HepG2 (cell line): Measurements from ENCODE around the gene ZNF384. TPM values are rescaled to one million over a fixed set of nuclear protein-coding genes. Genes with fewer than 3 reads are reported as not detected.

Experiments used
- ATAC-seq: fragments of 200-7000 bp; cut with Tn5 transposase; 3 replicates; pipeline ENCODE4 v1.9.1; 2020; ENCODE audit warnings: mild to moderate bottlenecking, moderate library complexity
- BruUV-seq: library from RNA; stranded (reverse); fragments of 400-500 nt; replicated peaks from 2 replicates; lab custom pipeline; 2021; lab: Mats Ljungman, UMichigan
- CTCF ChIA-PET: fragments of 300-600 bp; formaldehyde crosslinking; extraction: SDS; loops from one replicate; lab custom pipeline; 2021; ENCODE audit warnings: low total read pairs, inconsistent platforms, low intra/inter-chr PET ratio; lab: Yijun Ruan, JAX
- POLR2A ChIA-PET: fragments of 350-600 bp; sonication (Branson Sonifier 250); formaldehyde crosslinking; loops from one replicate; lab custom pipeline; 2020; ENCODE audit warnings: antibody characterized with exemption, inconsistent platforms; lab: Yijun Ruan, JAX
- DNase-seq: peaks from one replicate; pipeline ENCODE4 v3.0.0-alpha.2; 2015; ENCODE audit warnings: low spot score
- FAIRE-seq: peaks from 3 replicates; lab custom pipeline; 2011; peaks lifted over from hg19 to GRCh38; lab: Jason Lieb, UNC
- H2AFZ ChIP-seq: one replicate; pipeline ENCODE4 v1.6.1; 2011; ENCODE audit warnings: low read length, inconsistent platforms
- H3K27ac ChIP-seq: fragments of 300-600 bp; 3 replicates; pipeline ENCODE4 v1.8.0; 2011; ENCODE audit warnings: mixed run types, mild to moderate bottlenecking, mixed read lengths, low read length, inconsistent platforms; ENCODE audit not compliant: insufficient read depth; ENCODE audit errors: extremely low read length
- H3K27me3 ChIP-seq, 2 experiments: fragments of 200-600 bp in 1 of 2; 2 replicates in 1 of 2; 3 replicates in 1 of 2; pipeline versions ENCODE4 v1.6.0 to v1.8.0; 2011; ENCODE audit warnings: low read length in 2 of 2, mild to moderate bottlenecking in 2 of 2, moderate library complexity in 2 of 2, inconsistent platforms in 1 of 2; ENCODE audit not compliant: insufficient read depth in 2 of 2, control insufficient read depth in 1 of 2
- H3K36me3 ChIP-seq, 2 experiments: fragments of 200-600 bp in 1 of 2; replicated peaks in 1 of 2; 2 replicates in 1 of 2; 3 replicates in 1 of 2; pipeline versions ENCODE4 v1.5.1 to v1.8.0; 2011; ENCODE audit warnings: low read length in 2 of 2, inconsistent platforms in 1 of 2; ENCODE audit not compliant: insufficient read depth in 2 of 2, control insufficient read depth in 1 of 2
- H3K4me1 ChIP-seq: 2 replicates; pipeline ENCODE4 v1.5.1; 2012; ENCODE audit warnings: low read length, inconsistent platforms; ENCODE audit not compliant: insufficient read depth
- H3K4me2 ChIP-seq: 2 replicates; pipeline ENCODE4 v1.6.0; 2011; ENCODE audit warnings: low read depth, low read length, inconsistent platforms
- H3K4me3 ChIP-seq, 3 experiments: fragments of 200-600 bp in 1 of 3; sonication (generic), shearing (Covaris generic) in 1 of 3; replicated peaks in 1 of 3; 2 replicates each; pipeline ENCODE4 v1.5.1; 2011 to 2016; ENCODE audit warnings: low read length in 3 of 3, inconsistent platforms in 2 of 3, low read depth in 2 of 3, mild to moderate bottlenecking in 2 of 3, control low read depth in 1 of 3, mixed read lengths in 1 of 3; ENCODE audit not compliant: insufficient read depth in 1 of 3
- H3K79me2 ChIP-seq: one replicate; pipeline ENCODE4 v1.6.1; 2011; ENCODE audit warnings: low read length, inconsistent platforms; ENCODE audit not compliant: insufficient read depth
- H3K9ac ChIP-seq: 2 replicates; pipeline ENCODE4 v1.6.0; 2011; ENCODE audit warnings: mild to moderate bottlenecking, low read depth, low read length, inconsistent platforms; ENCODE audit not compliant: insufficient read depth
- H3K9me3 ChIP-seq: 2 replicates; pipeline ENCODE4 v1.5.1; 2012; ENCODE audit warnings: mild to moderate bottlenecking, low read length
- H4K20me1 ChIP-seq: 2 replicates; pipeline ENCODE4 v1.6.0; 2011; ENCODE audit warnings: inconsistent platforms, mild to moderate bottlenecking, low read length, moderate library complexity; ENCODE audit not compliant: insufficient read depth
- AHR ChIP-seq: IDR thresholded peaks from 2 replicates; pipeline ENCODE4 v1.6.1; 2018; ENCODE audit warnings: missing genetic modification reagents, missing compliant biosample characterization
- BORCS8-MEF2B ChIP-seq: sonication (generic); formaldehyde crosslinking; IDR thresholded peaks from 2 replicates; pipeline ENCODE4 v1.8.0; 2022; ENCODE audit warnings: mild to moderate bottlenecking, missing genetic modification reagents
- CTCF ChIP-seq: sonication (generic); formaldehyde crosslinking; IDR thresholded peaks from 2 replicates; pipeline ENCODE4 v1.5.0; 2020; ENCODE audit warnings: mild to moderate bottlenecking, missing genetic modification reagents, moderate library complexity
- FOXM1 ChIP-seq: sonication (generic); formaldehyde crosslinking; IDR thresholded peaks from 2 replicates; pipeline ENCODE4 v1.5.0; 2020; ENCODE audit warnings: missing genetic modification reagents
- JDP2 ChIP-seq: sonication (generic); formaldehyde crosslinking; IDR thresholded peaks from 2 replicates; pipeline ENCODE4 v1.8.1; 2022; ENCODE audit warnings: missing genetic modification reagents, borderline replicate concordance
- NFE2L2 ChIP-seq: fragments of 150-350 bp; IDR thresholded peaks from 2 replicates; pipeline ENCODE4 v1.6.1; 2014; ENCODE audit warnings: low read length
- RBM22 ChIP-seq: fragments of 200-400 bp; formaldehyde crosslinking; optimal IDR thresholded peaks from 2 replicates; pipeline ENCODE3; 2017; ENCODE audit warnings: mild to moderate bottlenecking, low read length, moderate library complexity
- SALL1 ChIP-seq: sonication (generic); formaldehyde crosslinking; IDR thresholded peaks from 2 replicates; pipeline ENCODE4 v1.8.0; 2022; ENCODE audit warnings: mild to moderate bottlenecking, missing genetic modification reagents
- STAG1 ChIP-seq: sonication (generic); formaldehyde crosslinking; IDR thresholded peaks from 2 replicates; pipeline ENCODE4 v1.4.0; 2020; ENCODE audit warnings: missing genetic modification reagents
- TAF15 ChIP-seq: fragments of 200-400 bp; formaldehyde crosslinking; IDR thresholded peaks from one replicate; pipeline ENCODE4 v1.6.1; 2018; ENCODE audit warnings: mild to moderate bottlenecking, low read depth, low read length; ENCODE audit not compliant: poor library complexity, severe bottlenecking
- TBP ChIP-seq: sonication (generic); formaldehyde crosslinking; IDR thresholded peaks from 2 replicates; pipeline ENCODE4 v1.5.0; 2020; ENCODE audit warnings: missing genetic modification reagents
- ZC3H13 ChIP-seq: sonication (generic); formaldehyde crosslinking; IDR thresholded peaks from 2 replicates; pipeline ENCODE4 v1.8.1; 2023; ENCODE audit warnings: mild to moderate bottlenecking, missing genetic modification reagents, moderate library complexity
- ZNF350 ChIP-seq: sonication (generic); formaldehyde crosslinking; IDR thresholded peaks from 2 replicates; pipeline ENCODE4 v1.4.0; 2020; ENCODE audit warnings: mild to moderate bottlenecking, low read depth, missing genetic modification reagents, borderline replicate concordance
- ZNF687 ChIP-seq: sonication (generic); formaldehyde crosslinking; IDR thresholded peaks from 2 replicates; pipeline ENCODE4 v1.5.1; 2020; ENCODE audit warnings: mild to moderate bottlenecking, missing genetic modification reagents, moderate library complexity
- ZSCAN20 ChIP-seq: sonication (generic); formaldehyde crosslinking; IDR thresholded peaks from 2 replicates; pipeline ENCODE4 v1.4.0; 2020; ENCODE audit warnings: missing genetic modification reagents, mild to moderate bottlenecking, borderline replicate concordance
- WGBS: methylation state at CpG from one replicate; pipeline ENCODE4 v1.1.6; 2017; ENCODE audit warnings: low lambda C conversion rate; 5-methylcytosine and 5-hydroxymethylcytosine counted together
- in situ Hi-C: cut with HindIII; loops from 2 replicates; pipeline ENCODE4 v1.10.0; 2017; ENCODE audit warnings: low pct_unique_long_range_greater_than_20kb; ENCODE audit not compliant: extremely low pct_ligation_motif_present
- intact Hi-C: fragments of 100-400 bp; cut with micrococcal nuclease; formaldehyde crosslinking; loops from one replicate; pipeline ENCODE4 v1.10.0; 2022; ENCODE audit not compliant: unreplicated experiment
- polyA plus RNA-seq, 8 experiments: library from polyadenylated mRNA; depleted of rRNA in 3 of 8; stranded (reverse) in 7 of 8; unstranded in 1 of 8; fragments of >200 nt; fragmentation: Illumina TruSeq in 4 of 8; extraction: Trizol in 4 of 8; gene quantifications; 2 replicates each; pipeline versions ENCODE4 v1.2.1 to v1.2.3, GENCODE V29; 2011 to 2016; ENCODE audit warnings: low read depth in 4 of 8, missing spikeins in 1 of 8, mixed read lengths in 1 of 8; ENCODE audit not compliant: insufficient read depth in 1 of 8
- total RNA-seq, 5 experiments: library from RNA; depleted of rRNA; stranded (reverse); fragments of >200 nt; fragmentation: Illumina TruSeq; extraction: Trizol; gene quantifications; 2 replicates each; pipeline ENCODE4 v1.2.3, GENCODE V29; 2016; ENCODE audit warnings: low read depth in 1 of 5
- TF ChIP-seq, protein P1 (sequence below): sonication (generic); formaldehyde crosslinking; IDR thresholded peaks from 2 replicates; pipeline ENCODE4 v1.5.0; 2020; ENCODE audit warnings: missing genetic modification reagents, mild to moderate bottlenecking, borderline replicate concordance
- TF ChIP-seq, protein P2 (sequence below): IDR thresholded peaks from 2 replicates; pipeline ENCODE4 v1.6.1; 2016; ENCODE audit warnings: control low read depth

ZNF384 gene
- total and polyA plus RNA-seq, 2 of the 13 experiments (the other 11 are each of a cell fraction or from before 2014, with no cell fraction given) = 23.6 to 55.3 TPM

DNA sequence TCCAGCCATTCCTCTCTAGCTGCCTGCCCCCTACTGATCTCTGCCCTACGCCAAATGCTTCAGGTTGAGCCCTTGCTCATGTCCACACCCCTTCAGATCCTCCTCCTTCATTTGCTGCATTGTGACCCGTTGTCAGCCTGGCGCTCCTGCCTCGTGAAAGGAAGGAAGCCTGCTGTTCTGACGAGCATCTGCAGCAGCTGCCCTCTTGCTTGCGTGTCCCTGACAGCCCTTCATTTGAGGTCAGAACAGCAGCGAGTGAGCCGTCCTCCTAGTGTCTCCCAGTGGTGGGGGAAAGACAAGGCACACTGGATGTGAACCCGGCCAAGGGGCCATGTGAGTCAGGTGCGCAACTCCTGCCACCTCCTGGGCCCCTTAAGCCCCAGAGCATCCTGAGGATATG is 14.5 kb upstream of the ZNF384 start:
- POLR2A ChIA-PET = interaction anchor here (0.9 kb wide), 1 partner anchor 15 kb away, joined by 3 read pairs; no protein-coding TSS in a partner anchor

More for the DNA sequence above, 14.5 kb upstream of the ZNF384 start:
- H3K9ac ChIP-seq = no peak overlapping the region
- DNase-seq = peak; percentile 31
- intact Hi-C loops (no loop called here), in situ Hi-C loops (no loop called here)
- no peaks in the 10 kb centered on the region for H4K20me1 ChIP-seq
- H3K79me2 ChIP-seq = no peaks in the 10 kb centered on the region
- WGBS = 9% methylated on average over 8 of the region's 10 CpGs
- CTCF ChIA-PET = no interaction called here
- H3K27me3 ChIP-seq = peaks cover 6 to 39% of the 10 kb centered on the region in 2 experiments
- no peak overlapping the region for H2AFZ ChIP-seq
- BruUV-seq = no TSS peak
- H3K4me1 ChIP-seq = peaks cover 27% of the 10 kb centered on the region
- FAIRE-seq = no peak
- peak; percentile 67 for ATAC-seq
- peak overlapping the region in 1 of 3 experiments; percentile 27; a peak in 1 of 6 replicates for H3K4me3 ChIP-seq
- no peak overlapping the region for H3K27ac ChIP-seq
- TF ChIP-seq ZNF350 (CRISPR knock-in tag) (no peak), AHR (no peak), BORCS8-MEF2B (CRISPR knock-in tag) (no peak), NFE2L2 (no peak), SALL1 (CRISPR knock-in tag) (peak; percentile 27; the same call in 1 of the 2 replicates), TAF15 (no peak), JDP2 (CRISPR knock-in tag) (no peak), CTCF (CRISPR knock-in tag) (peak; percentile 40; the same call in 1 of the 2 replicates), STAG1 (CRISPR knock-in tag) (peak; percentile 16; the same call in 1 of the 2 replicates), RBM22 (no peak), FOXM1 (no peak), ZC3H13 (no peak), TBP (no peak), ZSCAN20 (CRISPR knock-in tag) (no peak), ZNF687 (CRISPR knock-in tag) (peak; percentile 42)
- TF ChIP-seq, protein P1, sequence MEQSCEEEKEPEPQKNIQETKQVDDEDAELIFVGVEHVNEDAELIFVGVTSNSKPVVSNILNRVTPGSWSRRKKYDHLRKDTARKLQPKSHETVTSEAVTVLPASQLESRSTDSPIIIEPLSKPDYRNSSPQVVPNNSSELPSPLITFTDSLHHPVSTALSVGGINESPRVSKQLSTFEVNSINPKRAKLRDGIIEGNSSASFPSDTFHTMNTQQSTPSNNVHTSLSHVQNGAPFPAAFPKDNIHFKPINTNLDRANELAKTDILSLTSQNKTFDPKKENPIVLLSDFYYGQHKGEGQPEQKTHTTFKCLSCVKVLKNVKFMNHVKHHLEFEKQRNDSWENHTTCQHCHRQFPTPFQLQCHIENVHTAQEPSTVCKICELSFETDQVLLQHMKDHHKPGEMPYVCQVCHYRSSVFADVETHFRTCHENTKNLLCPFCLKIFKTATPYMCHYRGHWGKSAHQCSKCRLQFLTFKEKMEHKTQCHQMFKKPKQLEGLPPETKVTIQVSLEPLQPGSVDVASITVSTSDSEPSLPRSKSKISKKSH (CRISPR knock-in tag) = 0 out of 2 replicates have a peak, but pooled peaks have one; percentile 30
- TF ChIP-seq, protein P2, sequence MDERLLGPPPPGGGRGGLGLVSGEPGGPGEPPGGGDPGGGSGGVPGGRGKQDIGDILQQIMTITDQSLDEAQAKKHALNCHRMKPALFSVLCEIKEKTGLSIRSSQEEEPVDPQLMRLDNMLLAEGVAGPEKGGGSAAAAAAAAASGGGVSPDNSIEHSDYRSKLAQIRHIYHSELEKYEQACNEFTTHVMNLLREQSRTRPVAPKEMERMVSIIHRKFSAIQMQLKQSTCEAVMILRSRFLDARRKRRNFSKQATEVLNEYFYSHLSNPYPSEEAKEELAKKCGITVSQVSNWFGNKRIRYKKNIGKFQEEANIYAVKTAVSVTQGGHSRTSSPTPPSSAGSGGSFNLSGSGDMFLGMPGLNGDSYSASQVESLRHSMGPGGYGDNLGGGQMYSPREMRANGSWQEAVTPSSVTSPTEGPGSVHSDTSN (CRISPR knock-in tag) = no peak
- no peaks in the 10 kb centered on the region for H3K9me3 ChIP-seq
- H3K4me2 ChIP-seq = peak overlapping the region; percentile 64
- no peaks in the 10 kb centered on the region for H3K36me3 ChIP-seq
